IMR-90 (cell line): ENCODE results near the gene ZDHHC4.

Experiments
- CHD1 ChIP-seq: IDR thresholded peaks from 2 replicates; pipeline ENCODE4 v1.6.1; 2012; ENCODE audit warnings: low read depth, low read length, improper control_type of control experiment
- SMC3 ChIP-seq: fragments of 150-350 bp; IDR thresholded peaks from 2 replicates; pipeline ENCODE4 v1.6.1; 2016; ENCODE audit warnings: low read depth, mild to moderate bottlenecking, antibody characterized with exemption, low read length, moderate library complexity

DNA sequence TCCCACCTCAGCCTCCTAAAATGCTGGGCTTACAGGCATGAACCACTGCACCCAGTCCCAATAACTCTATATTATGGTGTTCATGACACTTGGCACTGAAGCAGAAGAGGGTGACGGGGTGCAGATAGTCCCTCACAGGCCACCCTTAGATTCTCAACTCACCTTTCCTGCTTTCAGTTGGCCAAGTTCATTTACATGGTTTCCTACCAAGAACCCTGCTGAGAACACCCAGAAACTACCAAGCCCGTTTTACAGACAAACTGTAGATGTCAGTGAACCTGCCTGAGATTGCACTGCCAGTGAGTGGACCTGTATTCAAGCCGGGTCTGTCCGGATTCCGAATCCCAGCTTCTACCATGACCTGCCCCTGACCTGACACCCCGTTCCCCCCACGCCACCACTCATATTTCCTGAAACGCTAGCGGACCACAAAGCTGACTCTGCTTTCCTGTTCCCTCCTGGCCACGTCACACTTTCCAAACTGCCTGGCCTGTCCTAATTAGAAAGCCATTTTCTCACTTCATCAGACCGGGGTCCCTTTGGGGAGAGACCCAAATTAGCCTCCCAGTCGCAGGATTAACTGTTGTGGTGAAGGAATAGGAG, 43.3 kb upstream of the ZDHHC4 start:
- no peak for TF ChIP-seq SMC3
- TF ChIP-seq CHD1, result no peak
